Superior temporal gyrus (tissue), 1 donor: Measurements from ENCODE around the gene FOXO4.
"Not testable (repeated sequence)": the region's sequence is repeated elsewhere in the genome, so short reads cannot be mapped to it uniquely, and the experiment has no call there.

ENCODE experiments used
- DNase-seq: peaks from one replicate; pipeline ENCODE4 v3.0.0-alpha.2; 2016; ENCODE audit errors: extremely low spot score

Gene FOXO4, protein sequence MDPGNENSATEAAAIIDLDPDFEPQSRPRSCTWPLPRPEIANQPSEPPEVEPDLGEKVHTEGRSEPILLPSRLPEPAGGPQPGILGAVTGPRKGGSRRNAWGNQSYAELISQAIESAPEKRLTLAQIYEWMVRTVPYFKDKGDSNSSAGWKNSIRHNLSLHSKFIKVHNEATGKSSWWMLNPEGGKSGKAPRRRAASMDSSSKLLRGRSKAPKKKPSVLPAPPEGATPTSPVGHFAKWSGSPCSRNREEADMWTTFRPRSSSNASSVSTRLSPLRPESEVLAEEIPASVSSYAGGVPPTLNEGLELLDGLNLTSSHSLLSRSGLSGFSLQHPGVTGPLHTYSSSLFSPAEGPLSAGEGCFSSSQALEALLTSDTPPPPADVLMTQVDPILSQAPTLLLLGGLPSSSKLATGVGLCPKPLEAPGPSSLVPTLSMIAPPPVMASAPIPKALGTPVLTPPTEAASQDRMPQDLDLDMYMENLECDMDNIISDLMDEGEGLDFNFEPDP

GRCh38 chrX:71095555-71095980 lies at the start of gene FOXO4:
Gene FOXO4, plus strand, starts transcription at chrX:71095851. Its CDS starts 678 bp downstream, at chrX:71096529.
- peak; percentile 91 for DNase-seq

GRCh38 chrX:71047891-71048290 lies 47.8 kb upstream of the FOXO4 start:
- not testable (repeated sequence) for DNase-seq

DNA sequence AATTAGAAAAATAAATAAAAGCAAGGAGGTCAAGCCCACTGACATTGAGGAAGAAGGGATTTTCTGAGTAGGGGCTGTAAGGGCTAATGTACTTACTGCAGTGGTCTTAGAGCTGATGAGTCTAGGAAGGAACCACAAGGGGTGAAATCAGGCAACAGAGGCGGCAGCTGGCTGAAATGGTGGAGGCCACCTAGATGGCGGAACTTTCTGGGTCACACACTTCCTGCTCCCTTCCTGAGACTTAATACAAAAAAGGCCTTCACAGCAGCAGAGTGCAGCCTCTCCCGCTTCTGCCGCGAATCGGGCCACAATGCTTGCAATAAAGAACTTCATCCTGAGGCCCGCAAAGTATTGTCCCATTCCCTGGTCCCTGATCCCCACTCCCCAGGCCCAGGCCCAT lies 42.9 kb upstream of the FOXO4 start:
- DNase-seq: no peak

GRCh38 chrX:71053217-71053621 lies 42.4 kb upstream of the FOXO4 start:
- peak; percentile 17 for DNase-seq

- DNase-seq: no peak
Measured at GRCh38 chrX:71056867-71057266, 38.8 kb upstream of the FOXO4 start.

DNA sequence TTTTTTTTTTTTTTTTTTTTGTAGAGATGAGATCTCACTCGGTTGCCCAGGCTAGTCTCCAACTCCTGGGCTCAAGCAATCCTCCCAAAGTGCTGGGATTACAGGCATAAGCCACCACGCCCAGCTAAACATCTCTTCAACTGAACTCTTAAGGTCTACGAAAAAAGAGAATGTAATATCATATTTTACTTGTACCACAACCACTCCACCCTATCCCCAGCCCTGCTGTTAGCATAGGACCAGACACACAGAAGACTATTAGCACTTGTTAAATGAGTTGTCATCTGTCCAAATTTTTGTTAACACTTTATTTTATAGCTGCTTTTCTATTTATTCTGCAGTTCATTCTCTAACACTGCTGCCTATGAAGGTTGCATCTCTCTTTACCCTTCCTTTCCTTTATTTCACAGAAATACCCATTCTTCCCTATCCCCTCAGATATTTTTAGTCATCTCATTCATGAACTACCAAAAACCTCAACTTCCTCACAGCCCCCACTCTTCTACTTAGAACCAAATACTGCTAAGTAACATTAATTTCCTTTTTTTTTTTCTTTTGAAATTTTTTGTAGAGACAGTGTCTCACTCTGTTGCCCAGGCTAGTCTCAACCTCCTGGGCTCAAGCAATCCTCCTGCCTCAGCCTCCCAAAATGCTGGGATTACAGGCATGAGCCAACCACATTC lies 37.7 kb upstream of the FOXO4 start:
- no peak for DNase-seq

GRCh38 chrX:71060127-71060526 lies 35.5 kb upstream of the FOXO4 start:
- DNase-seq: no peak

DNA sequence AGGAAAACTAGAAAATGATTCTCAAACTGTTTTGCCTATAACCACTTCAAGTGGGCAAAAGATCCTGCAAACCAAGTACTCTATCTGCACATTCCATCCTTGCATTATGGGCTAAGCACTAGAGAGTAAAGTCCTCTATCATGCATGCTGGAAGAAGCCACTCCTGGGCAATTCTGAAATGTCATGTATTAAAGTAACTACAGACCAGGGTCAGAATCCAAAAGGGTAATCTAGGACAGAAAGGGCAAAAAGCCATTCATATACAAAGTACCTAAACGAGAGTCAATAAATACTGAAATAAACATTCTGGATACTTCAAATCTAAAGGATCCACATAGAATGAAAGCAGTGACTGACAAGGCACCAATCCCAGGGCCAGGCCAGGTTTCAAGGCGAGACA lies 28.6 kb upstream of the FOXO4 start:
- DNase-seq: peak; percentile 7

DNA sequence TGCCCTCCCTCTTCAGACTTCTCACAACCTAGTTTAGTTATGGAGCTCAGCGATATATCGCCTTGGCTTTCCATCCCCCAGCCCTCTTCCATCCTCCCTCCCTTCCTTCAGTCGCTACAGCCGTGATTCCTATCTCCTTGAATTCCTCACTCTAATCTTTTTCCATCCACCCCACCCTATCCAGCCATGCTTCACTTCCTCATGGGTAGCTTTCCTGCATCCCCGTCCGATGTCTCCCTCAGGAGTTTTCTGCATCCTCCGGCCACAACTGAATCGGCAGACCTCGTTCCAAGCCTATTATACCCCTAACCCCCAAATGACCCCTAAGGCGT lies 28.0 kb upstream of the FOXO4 start:
- DNase-seq: no peak

GRCh38 chrX:71068044-71068918 lies 27.4 kb upstream of the FOXO4 start, which contains the start of gene SNX12:
Gene SNX12, minus strand, starts transcription at chrX:71068334. Its CDS starts 28 bp downstream, at chrX:71068306.
- peak; percentile 91 for DNase-seq

- DNase-seq: no peak
Measured at GRCh38 chrX:71070531-71070930, 25.1 kb upstream of the FOXO4 start.

DNA sequence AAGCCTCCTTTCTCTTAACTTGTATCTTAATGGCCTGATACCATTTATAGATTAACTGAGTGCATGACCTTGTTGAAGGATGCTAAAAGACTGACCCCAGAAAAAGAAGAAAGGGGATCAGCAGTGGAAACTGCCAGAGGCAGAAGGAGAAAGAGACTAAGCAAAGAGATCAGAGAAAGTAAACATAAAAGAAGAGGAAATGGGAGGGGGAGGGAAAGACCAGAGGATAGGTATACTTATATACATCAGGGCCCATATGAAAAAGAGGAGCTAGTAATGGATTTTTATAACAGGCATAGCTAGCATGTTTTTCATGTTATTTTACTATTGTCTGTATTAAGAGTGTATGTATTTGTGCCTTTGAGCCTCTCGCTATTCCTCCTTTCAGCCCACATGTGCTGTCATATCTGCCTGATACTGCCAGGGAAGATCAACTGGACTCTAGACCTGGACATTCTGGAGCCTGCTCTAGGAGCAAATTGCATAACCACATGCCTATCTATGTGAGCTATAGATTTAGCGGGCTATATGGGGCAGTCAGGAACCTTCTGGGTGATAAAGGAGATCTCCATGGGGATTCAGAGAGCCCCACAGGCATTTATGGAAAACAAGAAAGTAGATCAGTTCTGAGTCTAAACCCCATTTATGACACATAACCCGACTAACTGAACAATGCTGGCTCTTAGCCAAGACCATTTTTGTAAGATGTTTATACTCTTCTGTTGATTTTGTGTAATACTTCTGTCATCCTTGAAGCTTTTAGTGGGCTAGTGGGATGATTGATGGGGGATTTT lies 14.1 kb upstream of the FOXO4 start:
- DNase-seq: no peak

GRCh38 chrX:71082124-71082647 lies 13.5 kb upstream of the FOXO4 start:
- DNase-seq: no peak

DNA sequence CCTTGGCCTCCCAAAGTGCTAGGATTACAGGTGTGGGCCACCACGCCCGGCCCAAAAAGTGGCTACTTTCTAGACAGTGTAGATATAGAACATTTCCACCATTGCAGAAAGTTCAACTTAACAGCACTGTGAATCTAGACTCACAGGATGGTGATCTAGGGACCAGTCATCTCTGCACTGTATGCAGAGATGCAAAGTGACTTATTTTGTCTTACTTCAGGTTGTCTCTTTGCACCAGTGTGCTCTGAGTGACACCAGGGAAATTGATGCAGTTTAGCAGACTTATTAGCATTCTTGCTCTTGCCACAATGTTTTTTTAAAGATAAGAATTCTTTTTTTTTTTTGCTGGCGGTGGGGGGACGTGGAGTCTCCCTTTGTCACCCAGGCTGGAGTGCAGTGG lies 12.8 kb upstream of the FOXO4 start:
- DNase-seq: no peak

- DNase-seq: no peak
Measured at GRCh38 chrX:71085900-71086299, 9.8 kb upstream of the FOXO4 start.

- no peak for DNase-seq
Measured at GRCh38 chrX:71091263-71091662, 4.4 kb upstream of the FOXO4 start.

- DNase-seq: no peak
Measured at GRCh38 chrX:71095033-71095432, 618 bp upstream of the FOXO4 start.

- peak; percentile 18 for DNase-seq
Measured at GRCh38 chrX:71095981-71096759, 519 bp downstream of the FOXO4 start.

- DNase-seq: no peak
Measured at GRCh38 chrX:71096760-71097032, 1.0 kb downstream of the FOXO4 start.

- peak; percentile 49 for DNase-seq
Measured at GRCh38 chrX:71098302-71098701, 2.7 kb downstream of the FOXO4 start.
